Measurements from ENCODE around the gene KCNA10. TPM values are rescaled to one million over a fixed set of nuclear protein-coding genes. Genes with fewer than 3 reads are reported as not detected.

KCNA10 gene
- total RNA-seq, 1 donor from 2014 or later = not detected

GRCh38 chr1:110557481-110557880 is 38.5 kb upstream of the KCNA10 start:
- Histone ChIP-seq H3K27me3 (ENCODE audit: control insufficient read depth, insufficient read depth, low read length) (peaks cover 16% of the 10 kb centered on the region), H3K36me3 (ENCODE audit: control insufficient read depth, insufficient read depth, low read length) (no peaks in the 10 kb centered on the region), H3K4me3 (ENCODE audit: low read depth, low read length) (no peak overlapping the region)
- FAIRE-seq (no peak), DNase-seq (ENCODE audit: low read depth) (no peak)
- TF ChIP-seq, protein P1, sequence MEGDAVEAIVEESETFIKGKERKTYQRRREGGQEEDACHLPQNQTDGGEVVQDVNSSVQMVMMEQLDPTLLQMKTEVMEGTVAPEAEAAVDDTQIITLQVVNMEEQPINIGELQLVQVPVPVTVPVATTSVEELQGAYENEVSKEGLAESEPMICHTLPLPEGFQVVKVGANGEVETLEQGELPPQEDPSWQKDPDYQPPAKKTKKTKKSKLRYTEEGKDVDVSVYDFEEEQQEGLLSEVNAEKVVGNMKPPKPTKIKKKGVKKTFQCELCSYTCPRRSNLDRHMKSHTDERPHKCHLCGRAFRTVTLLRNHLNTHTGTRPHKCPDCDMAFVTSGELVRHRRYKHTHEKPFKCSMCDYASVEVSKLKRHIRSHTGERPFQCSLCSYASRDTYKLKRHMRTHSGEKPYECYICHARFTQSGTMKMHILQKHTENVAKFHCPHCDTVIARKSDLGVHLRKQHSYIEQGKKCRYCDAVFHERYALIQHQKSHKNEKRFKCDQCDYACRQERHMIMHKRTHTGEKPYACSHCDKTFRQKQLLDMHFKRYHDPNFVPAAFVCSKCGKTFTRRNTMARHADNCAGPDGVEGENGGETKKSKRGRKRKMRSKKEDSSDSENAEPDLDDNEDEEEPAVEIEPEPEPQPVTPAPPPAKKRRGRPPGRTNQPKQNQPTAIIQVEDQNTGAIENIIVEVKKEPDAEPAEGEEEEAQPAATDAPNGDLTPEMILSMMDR (IDR thresholded peaks at IDR 0.05; ENCODE audit: insufficient read depth, low read length, severe bottlenecking) = no peak

GRCh38 chr1:110556471-110556807 is 37.5 kb upstream of the KCNA10 start:
- Histone ChIP-seq H3K4me3 (ENCODE audit: low read depth, low read length) (no peak overlapping the region), H3K27me3 (ENCODE audit: control insufficient read depth, insufficient read depth, low read length) (peaks cover 17% of the 10 kb centered on the region), H3K36me3 (ENCODE audit: control insufficient read depth, insufficient read depth, low read length) (no peaks in the 10 kb centered on the region)
- DNase-seq (ENCODE audit: low read depth) (no peak), FAIRE-seq (no peak)
- TF ChIP-seq, protein P1 (IDR thresholded peaks at IDR 0.05; ENCODE audit: insufficient read depth, low read length, severe bottlenecking) = no peak

DNA sequence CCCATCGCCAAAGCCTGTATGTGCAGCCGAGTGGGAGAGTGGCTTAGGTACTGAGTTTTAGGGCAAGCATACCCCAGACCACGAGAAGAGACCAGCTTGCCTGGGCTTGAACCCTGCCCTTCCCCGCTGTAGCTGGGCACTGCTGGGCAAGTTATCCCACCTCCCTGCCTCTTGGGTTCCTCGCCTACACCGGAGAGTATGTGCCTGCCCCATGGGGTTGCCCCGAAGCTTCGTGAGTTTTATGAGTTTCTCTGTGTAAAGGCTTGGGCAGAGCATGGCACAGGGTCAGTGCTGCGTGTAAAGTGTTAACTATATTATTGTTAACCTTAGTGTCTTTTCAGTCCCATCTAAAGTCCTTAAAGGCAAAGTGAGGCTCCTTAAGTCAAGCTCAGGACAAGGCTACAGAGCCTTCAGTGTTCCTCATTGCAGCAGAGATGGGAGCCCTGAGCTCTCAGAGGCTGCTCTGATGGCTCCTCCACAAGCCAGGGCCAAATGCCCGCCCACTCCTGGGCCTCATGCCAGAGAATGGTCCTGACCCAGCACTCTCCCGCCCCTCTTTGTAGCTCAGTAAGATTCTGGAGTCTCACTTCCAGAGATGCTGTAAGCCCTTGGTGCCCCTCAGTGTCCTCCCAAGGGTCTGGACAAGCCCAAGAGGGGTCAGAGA is 37.0 kb upstream of the KCNA10 start:
- no peaks in the 10 kb centered on the region for H3K36me3 ChIP-seq (ENCODE audit: control insufficient read depth, insufficient read depth, low read length)
- TF ChIP-seq, protein P1 (IDR thresholded peaks at IDR 0.05; ENCODE audit: insufficient read depth, low read length, severe bottlenecking) = no peak
- no peak overlapping the region for H3K4me3 ChIP-seq (ENCODE audit: low read depth, low read length)
- DNase-seq (ENCODE audit: low read depth) (no peak), FAIRE-seq (no peak)
- H3K27me3 ChIP-seq (ENCODE audit: control insufficient read depth, insufficient read depth, low read length) = peaks cover 17% of the 10 kb centered on the region

GRCh38 chr1:110554871-110555801 is 36.2 kb upstream of the KCNA10 start:
- no peak for FAIRE-seq
- H3K27me3 ChIP-seq (ENCODE audit: control insufficient read depth, insufficient read depth, low read length) = peaks cover 17% of the 10 kb centered on the region
- H3K36me3 ChIP-seq (ENCODE audit: control insufficient read depth, insufficient read depth, low read length) = no peaks in the 10 kb centered on the region
- TF ChIP-seq, protein P1 (IDR thresholded peaks at IDR 0.05; ENCODE audit: insufficient read depth, low read length, severe bottlenecking) = peak; percentile 69
- no peak for DNase-seq (ENCODE audit: low read depth)
- no peak overlapping the region for H3K4me3 ChIP-seq (ENCODE audit: low read depth, low read length)

DNA sequence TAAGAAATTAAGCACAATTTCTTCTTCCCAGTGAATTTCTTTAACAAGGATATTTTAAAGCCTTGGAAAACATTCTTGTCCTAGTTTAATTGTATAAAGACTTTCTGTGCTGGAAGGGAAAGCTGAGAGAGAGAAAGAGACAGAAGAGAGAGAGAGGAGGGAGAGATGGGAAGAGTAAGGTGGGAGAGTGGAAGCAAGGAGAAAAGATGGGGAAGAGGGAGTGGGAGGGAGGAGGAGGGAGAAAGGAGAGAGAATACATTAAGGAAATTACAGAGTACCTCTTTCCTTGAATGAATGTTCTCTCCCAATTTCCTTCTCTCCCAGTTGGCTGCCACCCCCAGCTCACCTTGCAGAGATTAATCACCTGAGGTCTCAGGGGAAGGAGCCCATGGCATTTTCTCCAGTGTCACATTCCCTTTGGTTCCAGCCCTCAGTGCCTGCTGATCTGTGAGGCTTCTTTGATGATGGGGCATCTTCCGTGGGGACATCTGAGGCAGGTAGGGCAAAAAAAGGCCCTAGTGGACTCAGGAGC is 32.4 kb upstream of the KCNA10 start:
- TF ChIP-seq, protein P1 (IDR thresholded peaks at IDR 0.05; ENCODE audit: insufficient read depth, low read length, severe bottlenecking) = no peak
- no peak for FAIRE-seq
- DNase-seq (ENCODE audit: low read depth) = no peak
- Histone ChIP-seq H3K27me3 (ENCODE audit: control insufficient read depth, insufficient read depth, low read length) (peaks cover 13% of the 10 kb centered on the region), H3K4me3 (ENCODE audit: low read depth, low read length) (no peak overlapping the region), H3K36me3 (ENCODE audit: control insufficient read depth, insufficient read depth, low read length) (no peaks in the 10 kb centered on the region)

All from bronchial epithelial cell (primary cell).